IPS-11a (cell line): ENCODE results near the gene MEGF11.
"Not testable (repeated sequence)": the region's sequence is repeated elsewhere in the genome, so short reads cannot be mapped to it uniquely, and the experiment has no call there.

Source experiments
- H3K4me3 ChIP-seq: one replicate; pipeline ENCODE4 v1.5.1; 2013; ENCODE audit warnings: low read depth, low read length, control low read depth

MEGF11 gene

DNA sequence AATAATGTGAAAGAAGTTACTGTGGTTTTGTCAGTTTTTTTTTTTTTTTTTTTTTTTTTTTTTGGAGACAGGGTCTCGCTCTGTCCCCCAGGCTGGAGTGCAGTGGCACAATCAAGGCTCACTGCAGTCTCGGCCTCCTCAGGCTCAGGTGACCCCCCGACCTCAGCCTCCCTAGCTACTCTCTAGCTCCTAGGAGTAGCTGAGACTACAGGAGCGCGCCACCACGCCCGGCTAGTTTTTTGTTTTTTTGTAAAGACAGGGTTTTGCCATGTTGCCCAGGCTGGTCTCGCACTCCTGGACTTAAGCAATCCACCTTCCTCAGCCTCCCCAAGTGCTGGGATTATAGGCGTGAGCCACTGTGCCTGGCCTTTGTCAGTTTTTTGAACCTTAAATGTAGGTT is 381.7 kb downstream of the MEGF11 start:
- H3K4me3 ChIP-seq = not testable (repeated sequence)

DNA sequence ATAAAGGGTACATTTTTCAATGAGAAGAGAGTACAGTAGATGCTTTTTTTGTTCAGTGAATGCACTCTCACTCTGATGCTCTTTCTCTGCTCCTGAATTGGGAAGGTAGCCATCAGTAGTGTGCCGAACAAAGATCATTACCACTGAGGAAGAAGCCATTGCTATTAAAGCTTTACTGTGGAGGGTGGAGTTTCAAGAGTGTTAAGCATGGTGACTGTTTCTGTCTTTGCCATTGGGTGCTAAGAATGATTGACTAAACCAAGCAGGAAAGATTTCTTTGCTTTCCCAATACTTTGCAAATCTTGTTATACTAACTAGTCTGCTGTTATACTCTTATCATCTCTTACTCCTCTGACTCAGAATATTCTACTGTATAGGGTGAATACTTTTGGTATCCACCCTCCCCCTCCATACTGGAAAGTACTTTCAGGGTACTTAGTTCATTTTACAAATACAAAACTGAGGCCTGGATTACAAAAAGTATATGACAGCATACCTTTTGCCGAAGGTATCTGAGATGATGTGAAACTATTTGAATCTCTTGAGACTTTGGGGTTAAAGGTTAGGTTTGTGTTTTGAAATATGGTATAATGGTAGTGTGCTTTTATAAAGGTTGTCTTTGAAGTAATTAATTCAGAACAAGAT is 382.5 kb downstream of the MEGF11 start:
- peak overlapping the region; percentile 98 for H3K4me3 ChIP-seq

DNA sequence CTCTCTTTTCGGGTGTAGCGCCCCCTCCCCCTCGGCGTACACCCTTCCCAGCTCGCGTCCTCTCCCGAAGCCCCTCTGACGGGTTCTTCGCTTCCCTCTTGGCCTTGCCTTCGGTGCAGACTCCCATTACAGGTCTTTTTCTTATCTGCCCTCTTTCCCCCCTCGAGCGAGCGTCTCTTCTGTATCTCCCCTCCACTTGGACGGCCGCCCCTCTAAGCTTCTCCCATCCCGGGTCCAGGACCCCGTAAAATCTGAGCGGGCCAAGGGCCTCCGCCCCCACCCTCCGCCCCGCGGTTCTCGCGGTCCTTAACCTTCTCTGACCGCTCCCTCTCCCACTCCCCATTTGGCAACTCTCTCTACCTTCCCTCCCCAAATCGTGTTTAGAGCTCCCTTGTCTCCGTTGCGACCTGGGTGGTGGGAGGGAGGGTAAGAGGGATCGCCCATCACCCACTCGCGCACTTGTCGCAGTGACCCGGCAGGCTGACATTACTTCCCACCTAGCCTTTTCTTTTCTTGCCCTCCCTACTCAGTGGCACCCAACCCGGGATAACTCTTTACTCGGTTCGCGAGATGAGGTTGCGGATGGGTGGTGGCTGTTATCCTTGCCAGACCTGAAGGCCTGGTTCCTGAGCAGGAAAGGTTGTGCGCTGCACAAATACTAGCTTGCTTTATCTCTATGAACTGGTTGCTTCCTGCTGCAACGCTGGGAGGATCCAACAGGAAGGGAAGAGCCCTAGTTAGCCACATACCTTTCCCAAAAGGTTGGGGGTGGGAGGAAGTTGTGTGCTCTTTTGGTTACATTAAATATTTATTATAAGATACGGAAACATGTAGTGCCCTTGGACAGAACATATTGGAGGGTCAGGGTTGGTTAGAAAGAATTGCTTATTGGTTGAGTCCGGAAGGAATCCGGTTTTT is 383.3 kb downstream of the MEGF11 start:
- peak overlapping the region; percentile 98 for H3K4me3 ChIP-seq

DNA sequence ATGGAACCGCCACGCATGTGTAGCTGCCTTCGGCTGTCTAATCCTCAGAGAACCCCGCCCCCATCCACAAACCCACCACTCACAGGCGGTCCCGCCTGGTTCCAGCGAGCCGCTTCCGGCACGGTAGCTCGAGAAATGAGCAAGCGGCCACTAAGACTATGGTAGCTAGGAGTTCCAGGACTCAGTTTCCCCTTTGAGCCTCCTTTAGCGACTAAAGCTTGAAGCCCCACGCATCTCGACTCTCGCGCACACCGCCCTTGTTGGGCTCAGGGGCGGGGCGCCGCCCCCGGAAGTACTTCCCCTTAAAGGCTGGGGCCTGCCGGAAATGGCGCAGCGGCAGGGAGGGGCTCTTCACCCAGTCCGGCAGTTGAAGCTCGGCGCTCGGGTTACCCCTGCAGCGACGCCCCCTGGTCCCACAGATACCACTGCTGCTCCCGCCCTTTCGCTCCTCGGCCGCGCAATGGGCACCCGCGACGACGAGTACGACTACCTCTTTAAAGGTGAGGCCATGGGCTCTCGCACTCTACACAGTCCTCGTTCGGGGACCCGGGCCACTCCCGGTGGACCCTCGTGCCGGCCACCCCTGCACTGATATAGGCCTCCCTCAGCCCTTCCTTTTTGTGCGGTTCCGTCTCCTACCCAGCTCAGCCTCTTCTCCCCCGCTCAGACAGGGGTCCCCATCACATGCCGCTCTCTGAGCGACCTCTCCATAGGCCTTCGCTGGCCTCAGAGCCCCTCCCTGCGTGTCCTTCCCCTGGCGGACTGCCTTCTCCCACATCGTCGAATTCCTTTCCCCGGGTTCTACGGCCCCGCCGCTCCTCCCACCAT is 384.2 kb downstream of the MEGF11 start, which contains the start of gene RAB11A:
RAB11A (plus strand) TSS at position 366 of the 828 bp plus-strand sequence; CDS start at position 461, 95 bp downstream.
- peak within 1 kb of the TSS; percentile 98 for H3K4me3 ChIP-seq

DNA sequence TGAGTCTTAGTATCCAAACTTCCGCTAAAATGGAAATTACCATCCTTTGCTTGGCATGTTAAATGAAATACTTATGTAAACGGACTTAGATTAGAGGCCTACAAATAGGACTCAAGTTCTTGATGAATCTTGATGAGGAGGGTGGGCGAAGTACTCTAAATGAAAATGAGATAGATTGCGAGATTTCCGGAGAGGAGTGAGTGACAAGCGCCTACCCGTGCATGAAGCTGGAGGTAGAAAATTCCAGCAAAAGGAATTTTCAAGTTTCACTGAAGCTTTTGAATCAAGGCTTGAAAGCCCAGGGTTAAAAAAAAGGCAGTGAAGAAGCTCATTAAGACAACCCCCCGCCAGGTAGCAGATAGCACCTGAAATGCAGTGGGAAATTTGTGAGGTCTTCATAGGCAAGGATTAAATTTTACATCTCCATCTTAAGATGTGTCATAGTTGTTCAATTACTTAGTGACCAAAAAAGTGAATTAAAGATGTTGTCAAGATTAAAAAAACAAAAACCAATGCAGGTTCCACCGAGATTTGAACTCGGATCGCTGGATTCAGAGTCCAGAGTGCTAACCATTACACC is 384.9 kb downstream of the MEGF11 start:
- peak overlapping the region; percentile 98 for H3K4me3 ChIP-seq

DNA sequence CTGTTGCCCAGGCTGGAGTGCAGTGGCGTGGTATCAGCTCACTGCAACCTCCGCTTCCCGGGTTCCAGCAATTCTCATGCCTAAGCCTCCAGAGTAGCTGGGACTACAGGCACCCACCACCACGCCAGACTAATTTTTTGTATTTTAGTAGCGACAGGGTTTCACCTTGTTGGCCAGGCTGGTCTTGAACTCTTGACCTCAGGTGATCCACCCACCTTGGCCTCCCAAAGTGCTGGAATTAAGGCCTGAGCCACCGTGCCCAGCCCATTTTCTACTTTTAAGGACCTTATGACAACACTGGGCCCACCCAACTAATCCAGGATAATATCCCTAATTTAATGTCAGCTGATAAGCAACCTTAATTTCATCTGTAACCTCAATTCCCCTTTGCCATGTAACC is 385.6 kb downstream of the MEGF11 start:
- H3K4me3 ChIP-seq = not testable (repeated sequence)

DNA sequence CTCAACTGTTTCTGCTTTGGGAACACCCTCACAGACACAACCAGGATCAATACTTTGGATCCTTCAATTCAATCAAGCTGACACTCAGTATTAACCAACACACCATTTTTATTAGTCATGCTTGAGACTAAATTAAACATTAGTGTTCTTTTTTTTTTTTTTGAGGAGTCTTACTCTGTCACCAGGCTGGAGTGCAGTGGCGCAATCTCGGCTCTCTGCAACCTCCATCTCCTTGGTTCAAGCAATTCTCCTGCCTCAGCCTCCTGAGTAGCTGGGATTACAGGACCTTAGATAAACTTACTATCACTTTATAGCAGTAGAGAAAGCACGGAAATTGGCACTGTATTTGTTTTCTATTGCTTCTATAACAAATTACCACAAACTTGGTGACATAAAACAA is 386.3 kb downstream of the MEGF11 start:
- no peak overlapping the region for H3K4me3 ChIP-seq

DNA sequence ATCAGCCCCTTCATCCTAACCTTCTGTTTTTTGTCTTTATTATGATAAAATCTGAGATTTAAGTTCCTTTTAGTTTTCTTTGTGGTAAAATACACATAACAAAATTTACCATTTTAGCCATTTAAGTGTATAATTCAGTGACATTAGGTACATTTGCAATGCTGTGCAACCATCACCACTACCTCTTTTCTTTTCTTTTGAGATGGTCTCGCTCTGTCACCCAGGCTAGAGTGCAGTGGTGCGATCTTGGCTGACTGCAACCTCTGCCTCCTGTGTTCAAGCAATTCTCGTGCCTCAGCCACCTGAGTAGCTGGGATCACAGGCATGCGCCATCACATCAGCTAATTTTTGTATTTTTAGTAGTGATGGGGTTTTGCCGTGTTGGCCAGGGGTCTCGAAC is 390.4 kb downstream of the MEGF11 start:
- H3K4me3 ChIP-seq = no peak overlapping the region

DNA sequence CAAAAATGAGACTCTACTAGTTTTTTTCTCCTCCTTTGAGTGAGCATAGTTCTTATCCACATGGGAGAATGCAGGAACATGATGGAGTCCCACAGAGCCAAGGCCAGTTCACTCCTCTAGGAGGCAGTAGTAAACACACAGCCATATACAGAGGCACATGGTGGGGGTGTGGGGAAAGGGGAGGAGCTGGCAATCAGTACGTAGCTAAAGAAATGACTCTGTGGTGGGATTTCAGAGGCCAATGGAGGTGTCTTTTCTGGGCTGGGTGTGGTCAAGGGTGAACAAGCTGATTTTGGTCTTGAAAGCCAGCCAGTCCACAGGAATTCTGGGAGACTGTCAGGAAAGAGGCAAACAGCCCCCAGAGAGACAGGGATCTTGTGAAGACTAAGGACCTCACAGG is 390.9 kb downstream of the MEGF11 start:
- no peak overlapping the region for H3K4me3 ChIP-seq

DNA sequence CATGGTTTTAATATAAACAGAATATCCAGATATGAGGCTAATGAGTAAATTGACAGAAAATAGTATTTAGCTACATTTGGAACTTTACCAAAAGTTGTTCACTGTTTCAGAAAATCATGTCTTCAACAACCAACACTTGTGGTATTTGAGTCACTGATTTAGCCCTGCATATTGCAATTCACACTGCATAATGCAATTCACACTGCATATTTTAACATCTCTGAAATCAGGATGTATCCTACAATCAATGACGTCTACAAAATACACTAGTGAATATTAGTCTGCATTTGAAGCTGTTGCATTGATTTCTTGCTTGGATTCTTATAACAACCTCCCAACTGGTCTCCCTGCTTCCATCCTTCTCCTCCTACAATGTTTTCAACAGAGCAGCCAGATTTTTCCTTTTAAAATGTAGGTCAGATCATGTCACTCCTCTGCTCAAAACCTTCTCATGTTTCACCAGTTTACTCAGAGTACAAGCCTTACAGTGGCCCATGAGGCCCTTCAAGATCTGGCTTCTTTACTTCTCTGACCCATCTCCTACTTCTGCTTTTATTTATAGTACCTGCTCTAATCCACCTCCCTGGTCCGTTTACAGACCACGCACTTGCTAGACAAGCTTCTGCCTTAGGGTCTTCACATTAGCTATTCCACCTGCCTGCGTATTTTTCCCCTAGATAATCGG is 395.7 kb downstream of the MEGF11 start:
- no peak overlapping the region for H3K4me3 ChIP-seq

DNA sequence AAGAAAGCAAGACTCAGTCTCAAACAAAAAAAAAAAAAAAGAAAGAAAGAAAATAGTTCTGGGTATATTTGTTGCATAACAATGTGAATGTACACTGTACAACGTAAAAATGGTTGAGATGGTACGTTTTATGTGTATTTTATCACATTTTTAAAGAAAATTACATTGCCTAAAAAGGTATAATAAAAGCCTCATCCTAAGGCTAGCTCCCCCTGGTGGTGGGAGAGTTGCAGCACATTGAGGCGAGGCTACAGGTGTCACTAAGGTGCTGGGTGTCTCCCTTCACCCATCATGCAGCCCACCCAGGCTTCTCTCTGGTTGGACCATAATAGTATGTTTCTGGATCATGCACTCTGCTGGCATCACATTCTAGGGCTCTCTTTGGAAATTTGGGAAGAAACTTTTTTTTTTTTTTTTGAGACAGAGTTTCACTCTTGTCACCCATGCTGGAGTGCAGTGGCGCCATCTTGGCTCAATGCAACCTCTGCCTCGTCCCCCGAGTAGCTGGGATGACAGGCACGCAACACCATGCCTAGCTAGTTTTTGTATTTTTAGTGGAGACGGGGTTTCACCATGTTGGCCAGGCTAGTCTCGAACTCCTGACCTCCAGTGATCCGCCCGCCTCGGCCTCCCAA is 396.6 kb downstream of the MEGF11 start:
- no peak overlapping the region for H3K4me3 ChIP-seq

DNA sequence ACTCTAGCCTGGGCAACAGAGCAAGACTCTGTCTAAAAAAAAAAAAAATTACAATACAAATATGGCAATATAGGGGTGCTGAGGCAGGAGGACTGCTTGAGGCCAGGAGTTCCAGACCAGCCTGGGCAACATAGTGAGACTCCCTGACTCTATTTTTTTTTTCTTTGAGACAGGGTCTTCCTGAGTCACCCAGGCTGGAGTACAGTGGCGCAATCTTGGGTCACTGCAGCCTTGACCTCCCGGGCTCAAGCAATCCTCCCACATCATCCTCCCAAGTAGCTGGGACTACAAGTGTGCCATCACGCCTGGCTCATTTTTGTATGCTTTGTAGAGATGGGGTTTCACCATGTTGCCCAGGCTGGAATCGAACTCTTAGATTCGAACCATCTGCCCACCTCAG is 401.6 kb downstream of the MEGF11 start:
- H3K4me3 ChIP-seq = no peak overlapping the region

DNA sequence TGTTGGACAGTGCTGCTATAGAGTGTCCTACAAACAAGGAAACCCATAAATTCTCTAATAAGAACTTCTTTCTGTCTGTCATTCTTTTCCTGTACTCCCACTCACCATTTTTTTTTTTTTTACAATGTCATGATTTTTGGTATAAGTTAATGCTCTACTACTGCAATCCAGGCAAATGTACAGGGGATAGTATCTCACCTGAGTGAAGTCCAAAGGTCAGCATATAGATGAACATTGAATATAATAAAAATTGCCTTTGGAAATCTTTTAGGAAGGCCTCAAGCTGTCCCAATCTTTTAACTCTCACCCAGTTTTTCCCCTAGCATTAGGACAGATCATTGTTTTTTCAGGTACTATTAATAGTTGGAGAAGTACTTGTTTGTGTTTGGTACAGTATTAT is 405.6 kb downstream of the MEGF11 start:
- no peak overlapping the region for H3K4me3 ChIP-seq

DNA sequence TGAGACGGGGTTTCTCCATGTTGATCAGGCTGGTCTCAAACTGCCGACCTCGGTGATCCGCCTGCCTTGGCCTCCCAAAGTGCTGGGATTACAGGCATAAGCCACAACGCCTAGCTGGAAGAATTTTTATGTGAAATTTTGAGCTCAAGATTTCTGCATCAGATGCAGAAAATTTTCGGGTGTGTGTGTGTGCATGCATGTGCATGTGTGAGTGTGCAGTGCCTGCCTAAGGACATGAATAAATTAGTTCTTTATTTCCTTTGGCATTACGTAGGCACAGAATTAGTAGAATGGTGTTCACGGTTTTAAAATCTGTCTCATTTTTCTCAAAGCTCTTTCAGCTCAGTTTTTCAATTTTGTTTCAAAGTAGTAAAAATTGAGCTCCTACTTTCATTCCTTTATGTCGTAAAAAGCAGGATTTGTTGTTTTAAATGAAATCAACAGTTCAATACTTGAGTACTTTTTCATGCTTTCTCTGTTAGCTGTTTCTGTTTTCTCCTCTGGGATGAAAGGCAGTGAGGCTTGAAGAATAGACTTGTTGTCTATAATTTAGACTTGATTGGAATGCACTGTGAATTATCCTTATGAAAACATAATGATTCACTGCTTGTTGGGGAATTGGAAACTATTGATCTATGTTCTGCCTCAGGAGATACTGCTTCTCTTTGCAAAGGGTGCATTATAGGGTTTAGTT is 407.6 kb downstream of the MEGF11 start:
- H3K4me3 ChIP-seq = no peak overlapping the region
